GM21381 (cell line): ENCODE measurements around the gene C15orf61.

Experiments
- ATAC-seq: cut with Tn5 transposase; IDR thresholded peaks from one replicate; pipeline ENCODE4 v1.9.1; 2021; ENCODE audit warnings: mild to moderate bottlenecking, moderate library complexity; ENCODE audit not compliant: unreplicated experiment

C15orf61 gene

GRCh38 chr15:67521029-67521782 lies at the start of gene C15orf61:
TSS of gene C15orf61 (plus strand) at chr15:67521131. CDS start at chr15:67521249, 118 bp downstream.
- ATAC-seq = peak; percentile 79

- no peak for ATAC-seq
Observed at GRCh38 chr15:67472957-67473356, 48.0 kb upstream of the C15orf61 start.

GRCh38 chr15:67474405-67475110 lies 46.4 kb upstream of the C15orf61 start:
- ATAC-seq = no peak

- no peak for ATAC-seq
Observed at GRCh38 chr15:67479781-67480505, 41.0 kb upstream of the C15orf61 start.

- ATAC-seq = no peak
Observed at GRCh38 chr15:67480741-67481140, 40.2 kb upstream of the C15orf61 start.

- no peak for ATAC-seq
Observed at GRCh38 chr15:67481680-67482079, 39.3 kb upstream of the C15orf61 start.

GRCh38 chr15:67495585-67495984 lies 25.3 kb upstream of the C15orf61 start:
- no peak for ATAC-seq

- no peak for ATAC-seq
Observed at GRCh38 chr15:67501177-67501835, 19.6 kb upstream of the C15orf61 start.

- ATAC-seq = no peak
Observed at GRCh38 chr15:67501836-67502461, 19.0 kb upstream of the C15orf61 start.

GRCh38 chr15:67504056-67504455 lies 16.9 kb upstream of the C15orf61 start:
- ATAC-seq = no peak

- no peak for ATAC-seq
Observed at GRCh38 chr15:67504796-67505195, 16.1 kb upstream of the C15orf61 start.

- ATAC-seq = no peak
Observed at GRCh38 chr15:67505675-67506572, 15.0 kb upstream of the C15orf61 start.

- ATAC-seq = no peak
Observed at GRCh38 chr15:67506775-67507747, 13.9 kb upstream of the C15orf61 start.

- no peak for ATAC-seq
Observed at GRCh38 chr15:67508407-67508806, 12.5 kb upstream of the C15orf61 start.

GRCh38 chr15:67509918-67510317 lies 11.0 kb upstream of the C15orf61 start:
- ATAC-seq = no peak

GRCh38 chr15:67510597-67511190 lies 10.2 kb upstream of the C15orf61 start:
- ATAC-seq = no peak

GRCh38 chr15:67511606-67512005 lies 9.3 kb upstream of the C15orf61 start:
- no peak for ATAC-seq

GRCh38 chr15:67512140-67512539 lies 8.8 kb upstream of the C15orf61 start:
- no peak for ATAC-seq
